ENCODE results near the gene DOCK1. TPM values are rescaled to one million over a fixed set of nuclear protein-coding genes. Genes with fewer than 3 reads are reported as not detected.

The DOCK1 gene
- total RNA-seq, 4 donors from 2014 or later: 50.8 to 59.0 (median 53.6) TPM

DNA sequence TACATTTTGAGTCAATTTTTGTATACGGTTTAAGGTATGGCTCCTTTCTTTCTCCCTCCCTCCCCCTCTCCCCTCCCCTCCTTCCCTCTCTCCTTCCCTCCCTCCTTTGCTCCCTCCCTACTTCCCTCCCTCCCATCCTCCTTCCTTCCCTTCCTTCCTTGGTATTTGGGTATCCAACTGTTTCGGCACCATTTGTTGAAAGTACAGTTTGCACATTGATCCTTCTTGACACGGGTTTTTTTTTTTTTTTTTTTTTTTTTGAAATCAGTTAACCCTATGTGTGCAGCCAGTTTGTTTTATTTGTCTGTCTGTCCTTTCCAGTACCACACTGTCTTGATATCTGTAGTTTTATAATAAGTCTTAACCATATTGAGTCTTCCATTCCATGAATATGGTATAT, 331.0 kb downstream of the DOCK1 start:
- Histone ChIP-seq H3K27ac (no peak overlapping the region), H3K9me3 (no peaks in the 10 kb centered on the region), H3K4me1 (no peaks in the 10 kb centered on the region), H3K36me3 (no peaks in the 10 kb centered on the region), H3K4me3 (no peak overlapping the region), H3K27me3 (no peaks in the 10 kb centered on the region)
- ATAC-seq: no peak
- no peak for TF ChIP-seq POLR2A (IDR thresholded peaks at IDR 0.05)
- TF ChIP-seq EP300 (IDR thresholded peaks at IDR 0.05): no peak
- TF ChIP-seq, protein P1, sequence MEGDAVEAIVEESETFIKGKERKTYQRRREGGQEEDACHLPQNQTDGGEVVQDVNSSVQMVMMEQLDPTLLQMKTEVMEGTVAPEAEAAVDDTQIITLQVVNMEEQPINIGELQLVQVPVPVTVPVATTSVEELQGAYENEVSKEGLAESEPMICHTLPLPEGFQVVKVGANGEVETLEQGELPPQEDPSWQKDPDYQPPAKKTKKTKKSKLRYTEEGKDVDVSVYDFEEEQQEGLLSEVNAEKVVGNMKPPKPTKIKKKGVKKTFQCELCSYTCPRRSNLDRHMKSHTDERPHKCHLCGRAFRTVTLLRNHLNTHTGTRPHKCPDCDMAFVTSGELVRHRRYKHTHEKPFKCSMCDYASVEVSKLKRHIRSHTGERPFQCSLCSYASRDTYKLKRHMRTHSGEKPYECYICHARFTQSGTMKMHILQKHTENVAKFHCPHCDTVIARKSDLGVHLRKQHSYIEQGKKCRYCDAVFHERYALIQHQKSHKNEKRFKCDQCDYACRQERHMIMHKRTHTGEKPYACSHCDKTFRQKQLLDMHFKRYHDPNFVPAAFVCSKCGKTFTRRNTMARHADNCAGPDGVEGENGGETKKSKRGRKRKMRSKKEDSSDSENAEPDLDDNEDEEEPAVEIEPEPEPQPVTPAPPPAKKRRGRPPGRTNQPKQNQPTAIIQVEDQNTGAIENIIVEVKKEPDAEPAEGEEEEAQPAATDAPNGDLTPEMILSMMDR (IDR thresholded peaks at IDR 0.05): no peak
- no peak for TF ChIP-seq POLR2AphosphoS5 (IDR thresholded peaks at IDR 0.05)
- WGBS, 2 donors (ENCODE audit: low coverage in 1 of 2): 74 to 86% methylated on average over 1 to 3 of the region's 3 CpGs

DNA sequence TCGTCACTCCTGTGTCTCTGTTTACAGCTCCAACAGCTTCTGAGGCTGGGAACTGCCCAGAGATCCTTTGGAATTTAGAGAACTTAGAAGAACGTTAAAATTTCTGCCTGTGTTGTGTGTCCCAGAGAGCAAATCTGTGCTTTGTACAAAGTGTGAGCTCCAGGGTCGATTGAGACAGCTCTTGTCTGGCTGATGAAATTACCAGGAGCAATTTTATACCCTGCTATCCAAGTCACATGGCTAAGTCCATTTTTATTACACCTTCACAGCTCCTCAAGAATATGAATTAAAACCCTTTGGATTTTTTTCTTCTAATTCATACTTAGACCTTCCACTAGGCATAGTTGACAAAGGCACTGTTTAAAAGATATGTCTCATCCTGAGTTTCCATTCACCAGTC, 337.7 kb downstream of the DOCK1 start:
- no peaks in the 10 kb centered on the region for H3K27me3 ChIP-seq
- no peak for ATAC-seq

DNA sequence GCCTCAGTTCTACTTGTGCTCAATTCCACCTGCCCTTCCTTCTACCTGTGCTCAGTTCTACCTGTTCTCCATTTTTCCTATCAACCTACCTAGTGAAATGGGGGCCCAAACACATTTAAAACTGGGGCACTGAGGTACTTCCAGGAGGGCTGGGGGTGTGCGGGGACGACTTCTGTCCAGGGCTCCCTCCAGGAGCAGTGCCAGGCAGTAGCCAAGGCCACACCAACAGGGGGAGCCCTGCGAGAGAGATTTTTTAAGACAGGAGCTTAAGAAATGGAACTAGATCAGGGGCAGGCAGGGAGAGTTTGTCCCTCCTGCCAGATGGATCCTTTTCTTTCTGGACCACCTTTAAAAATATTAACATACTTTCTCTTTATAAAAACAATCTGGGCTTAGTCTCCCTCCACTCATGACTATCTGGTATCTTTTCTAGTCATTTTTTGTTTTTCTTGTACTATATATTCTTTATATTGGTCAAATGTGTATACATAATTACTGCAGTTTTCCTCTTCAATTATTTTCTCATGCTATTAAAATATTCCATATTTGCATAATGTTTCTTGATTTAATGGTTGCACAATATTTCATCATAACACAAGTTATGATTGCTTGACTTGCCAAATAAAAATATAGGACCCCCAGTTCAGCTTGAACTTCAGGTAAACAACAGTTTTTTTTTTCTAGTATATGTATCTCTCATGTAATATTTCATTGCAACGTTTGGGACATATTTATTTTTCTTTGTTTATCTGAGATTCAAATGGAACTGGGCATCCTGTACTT, 338.5 kb downstream of the DOCK1 start:
- no peak for ATAC-seq

More for the DNA sequence above, 337.7 kb downstream of the DOCK1 start:
- H3K4me1 ChIP-seq: no peaks in the 10 kb centered on the region
- H3K36me3 ChIP-seq: peaks cover 0 to 4% of the 10 kb centered on the region in 2 donors
- no peaks in the 10 kb centered on the region for H3K9me3 ChIP-seq
- TF ChIP-seq, protein P1 (IDR thresholded peaks at IDR 0.05): no peak
- TF ChIP-seq POLR2AphosphoS5 (IDR thresholded peaks at IDR 0.05) (no peak), EP300 (IDR thresholded peaks at IDR 0.05) (no peak), POLR2A (IDR thresholded peaks at IDR 0.05) (no peak)
- no peak overlapping the region for H3K27ac ChIP-seq
- H3K4me3 ChIP-seq: no peak overlapping the region
- WGBS, 2 donors (ENCODE audit: low coverage in 1 of 2): 51 to 62% methylated on average over 3 of the region's 3 CpGs

DNA sequence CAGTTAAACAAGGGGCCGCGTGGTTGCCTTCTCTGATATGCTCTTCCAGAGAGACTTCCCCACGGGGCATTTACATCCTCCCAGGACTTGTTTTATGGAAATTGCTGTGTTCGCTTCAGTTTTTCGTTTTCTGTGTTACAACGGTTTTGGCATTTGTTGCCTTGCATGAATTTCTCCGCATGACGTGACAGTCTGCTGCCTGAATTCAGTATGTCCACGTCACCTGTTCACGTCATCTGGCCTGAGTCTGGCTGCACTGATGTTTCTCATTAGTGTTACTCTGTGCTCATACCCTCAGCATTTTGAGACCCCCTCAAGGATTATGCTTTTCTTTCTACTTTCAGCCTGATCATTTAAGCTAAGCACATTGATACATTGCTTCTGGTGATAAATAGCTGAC, 340.2 kb downstream of the DOCK1 start:
- no peaks in the 10 kb centered on the region for H3K9me3 ChIP-seq
- WGBS, 2 donors (ENCODE audit: low coverage in 1 of 2): 85 to 88% methylated on average over 7 to 8 of the region's 10 CpGs

More for the DNA sequence above, 338.5 kb downstream of the DOCK1 start:
- no peaks in the 10 kb centered on the region for H3K27me3 ChIP-seq
- no peak overlapping the region for H3K27ac ChIP-seq
- H3K4me3 ChIP-seq: no peak overlapping the region
- no peaks in the 10 kb centered on the region for H3K4me1 ChIP-seq
- peaks cover 0 to 11% of the 10 kb centered on the region in 2 donors for H3K36me3 ChIP-seq
- H3K9me3 ChIP-seq: no peaks in the 10 kb centered on the region
- TF ChIP-seq, protein P1 (IDR thresholded peaks at IDR 0.05): peak in 1 of 4 experiments; percentile 35
- TF ChIP-seq POLR2AphosphoS5 (IDR thresholded peaks at IDR 0.05): no peak
- 34 to 60% methylated on average over 2 to 4 of the region's 4 CpGs for WGBS, 2 donors (ENCODE audit: low coverage in 1 of 2)

More for the DNA sequence above, 340.2 kb downstream of the DOCK1 start:
- Histone ChIP-seq H3K27me3 (no peaks in the 10 kb centered on the region), H3K4me3 (no peak overlapping the region), H3K27ac (no peak overlapping the region), H3K4me1 (no peaks in the 10 kb centered on the region), H3K36me3 (peaks cover 0 to 29% of the 10 kb centered on the region in 2 donors)
- no peak for ATAC-seq
- no peak for TF ChIP-seq POLR2AphosphoS5 (IDR thresholded peaks at IDR 0.05)
- TF ChIP-seq, protein P1 (IDR thresholded peaks at IDR 0.05): no peak
- TF ChIP-seq EP300 (IDR thresholded peaks at IDR 0.05): no peak
- no peak for TF ChIP-seq POLR2A (IDR thresholded peaks at IDR 0.05)
